Body of pancreas (tissue), 4 donors: ENCODE measurements around the gene PDK3. TPM values are rescaled to one million over a fixed set of nuclear protein-coding genes. Genes with fewer than 3 reads are reported as not detected.

ENCODE experiments used
- ATAC-seq: fragments of 150-250 bp; one replicate; pipeline ENCODE4 v1.9.1; 2016
- DNase-seq, 4 donors: peaks; one replicate each; pipeline ENCODE4 v3.0.0-alpha.2; 2019
- H3K27ac ChIP-seq, 4 donors: fragments of 200-600 bp; sonication (generic); 1 replicate in 3 of 4; 2 replicates in 1 of 4; pipeline versions ENCODE4 v1.5.1 to v1.6.1; 2016 to 2019; ENCODE audit warnings: mild to moderate bottlenecking in 1 of 4, mixed read lengths in 1 of 4, moderate library complexity in 1 of 4
- H3K27me3 ChIP-seq, 2 donors: fragments of 200-600 bp; sonication (generic); one replicate each; pipeline ENCODE4 v1.6.0; 2016; ENCODE audit warnings: mild to moderate bottlenecking in 1 of 2
- H3K36me3 ChIP-seq, 2 donors: fragments of 200-600 bp; sonication (generic); replicated peaks in 1 of 2; 2 replicates each; pipeline ENCODE4 v1.5.1; 2016; ENCODE audit warnings: low read depth in 2 of 2; ENCODE audit not compliant: insufficient read depth in 1 of 2
- H3K4me1 ChIP-seq: fragments of 200-600 bp; sonication (generic); one replicate; pipeline ENCODE4 v1.6.0; 2016
- H3K4me3 ChIP-seq, 2 donors: fragments of 200-600 bp; sonication (generic); 1 replicate in 1 of 2; 2 replicates in 1 of 2; pipeline ENCODE4 v1.5.1; 2016 to 2019
- H3K9me3 ChIP-seq, 3 donors: fragments of 200-600 bp; sonication (generic); 1 replicate in 2 of 3; 2 replicates in 1 of 3; pipeline ENCODE4 v1.5.1; 2016
- POLR2A ChIP-seq, 3 donors: fragments of 450-650 bp; IDR thresholded peaks; one replicate each; pipeline ENCODE4 v1.6.1; 2016; ENCODE audit warnings: antibody characterized with exemption in 3 of 3, mild to moderate bottlenecking in 2 of 3
- WGBS, 2 donors: methylation state at CpG; one replicate each; pipeline ENCODE4 v1.1.5; 2017; 5-methylcytosine and 5-hydroxymethylcytosine counted together
- intact Hi-C: fragments of 100-400 bp; cut with DNase I; formaldehyde crosslinking; loops from one replicate; pipeline ENCODE4 v1.15.1; 2023
- total RNA-seq, 2 donors: library from RNA; depleted of rRNA; stranded (reverse); fragments of >200 nt; gene quantifications; one replicate each; pipeline ENCODE4 v1.1.0, GENCODE V29; 2016
- TF ChIP-seq, protein P1 (sequence below), 7 experiments: fragments of 450-650 bp in 4 of 7; fragments of 200-600 bp in 3 of 7; sonication (generic) in 3 of 7; IDR thresholded peaks; one replicate each; pipeline ENCODE4 v1.5.1; 2016 to 2019; ENCODE audit warnings: antibody characterized with exemption in 7 of 7

PDK3 gene
- total RNA-seq, 2 donors from 2014 or later = 11.5 to 20.2 TPM

DNA sequence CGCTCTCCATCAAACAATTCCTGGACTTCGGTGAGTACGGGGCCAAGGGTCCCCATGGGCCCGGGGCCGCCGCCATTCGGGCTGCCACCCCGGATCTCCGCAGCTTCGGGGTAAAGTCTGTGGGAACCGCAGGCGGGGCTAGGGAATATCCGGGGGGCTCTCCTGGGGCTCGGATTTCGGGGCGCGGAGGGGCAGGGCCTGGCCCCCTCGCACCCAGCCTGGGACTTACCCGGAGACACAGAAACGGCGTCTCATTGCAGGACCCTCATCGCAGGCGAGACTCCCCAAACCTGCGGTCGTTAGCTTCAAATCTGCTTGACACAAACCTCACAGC is 413 bp downstream of the PDK3 start:
- peak overlapping the region; percentile 27 to 31 for H3K4me3 ChIP-seq
- intact Hi-C loops = no loop called here
- no peaks in the 10 kb centered on the region for H3K27me3 ChIP-seq
- H3K4me1 ChIP-seq = peaks cover 8% of the 10 kb centered on the region
- no peaks in the 10 kb centered on the region for H3K9me3 ChIP-seq
- WGBS, 2 donors = 2 to 9% methylated on average over 4 to 25 of the region's 25 CpGs
- no peak for ATAC-seq
- peak overlapping the region in 3 of 4 donors; percentile 82 to 87 (median 84) for H3K27ac ChIP-seq
- H3K36me3 ChIP-seq = no peaks in the 10 kb centered on the region
- no peak for DNase-seq
- no peak for TF ChIP-seq POLR2A (IDR thresholded peaks at IDR 0.05)
- TF ChIP-seq, protein P1, sequence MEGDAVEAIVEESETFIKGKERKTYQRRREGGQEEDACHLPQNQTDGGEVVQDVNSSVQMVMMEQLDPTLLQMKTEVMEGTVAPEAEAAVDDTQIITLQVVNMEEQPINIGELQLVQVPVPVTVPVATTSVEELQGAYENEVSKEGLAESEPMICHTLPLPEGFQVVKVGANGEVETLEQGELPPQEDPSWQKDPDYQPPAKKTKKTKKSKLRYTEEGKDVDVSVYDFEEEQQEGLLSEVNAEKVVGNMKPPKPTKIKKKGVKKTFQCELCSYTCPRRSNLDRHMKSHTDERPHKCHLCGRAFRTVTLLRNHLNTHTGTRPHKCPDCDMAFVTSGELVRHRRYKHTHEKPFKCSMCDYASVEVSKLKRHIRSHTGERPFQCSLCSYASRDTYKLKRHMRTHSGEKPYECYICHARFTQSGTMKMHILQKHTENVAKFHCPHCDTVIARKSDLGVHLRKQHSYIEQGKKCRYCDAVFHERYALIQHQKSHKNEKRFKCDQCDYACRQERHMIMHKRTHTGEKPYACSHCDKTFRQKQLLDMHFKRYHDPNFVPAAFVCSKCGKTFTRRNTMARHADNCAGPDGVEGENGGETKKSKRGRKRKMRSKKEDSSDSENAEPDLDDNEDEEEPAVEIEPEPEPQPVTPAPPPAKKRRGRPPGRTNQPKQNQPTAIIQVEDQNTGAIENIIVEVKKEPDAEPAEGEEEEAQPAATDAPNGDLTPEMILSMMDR (IDR thresholded peaks at IDR 0.05) = no peak

DNA sequence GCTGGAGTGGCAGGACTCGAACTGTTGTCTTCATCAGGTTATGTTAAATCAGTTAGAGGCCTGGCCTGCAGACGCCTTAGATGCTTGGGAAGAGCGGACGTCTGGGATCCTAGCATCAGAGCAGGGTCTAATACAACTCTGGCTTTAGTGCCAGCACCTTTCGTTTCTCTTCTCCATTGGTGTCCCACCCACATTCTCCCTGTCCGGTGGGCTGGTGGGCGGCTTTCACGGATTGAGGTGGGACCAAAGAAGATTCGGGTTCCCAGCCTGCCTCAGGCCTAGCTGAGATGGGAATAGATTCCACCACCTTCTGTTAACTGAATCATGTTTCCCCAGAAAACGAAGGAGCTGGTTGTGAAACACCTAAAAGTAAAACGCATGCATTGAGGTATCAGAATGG is 939 bp downstream of the PDK3 start:
- Histone ChIP-seq H3K4me3 (peak overlapping the region in 1 of 2 donors; percentile 27), H3K9me3 (no peaks in the 10 kb centered on the region), H3K36me3 (no peaks in the 10 kb centered on the region), H3K27me3 (no peaks in the 10 kb centered on the region), H3K4me1 (peaks cover 8% of the 10 kb centered on the region), H3K27ac (peak overlapping the region in 1 of 4 donors; percentile 87)
- intact Hi-C loops = no loop called here
- ATAC-seq (no peak), DNase-seq (no peak)
- WGBS, 2 donors = 40 to 53% methylated on average over 9 to 11 of the region's 11 CpGs
- TF ChIP-seq POLR2A (IDR thresholded peaks at IDR 0.05) = no peak
- TF ChIP-seq, protein P1 (IDR thresholded peaks at IDR 0.05) = no peak

DNA sequence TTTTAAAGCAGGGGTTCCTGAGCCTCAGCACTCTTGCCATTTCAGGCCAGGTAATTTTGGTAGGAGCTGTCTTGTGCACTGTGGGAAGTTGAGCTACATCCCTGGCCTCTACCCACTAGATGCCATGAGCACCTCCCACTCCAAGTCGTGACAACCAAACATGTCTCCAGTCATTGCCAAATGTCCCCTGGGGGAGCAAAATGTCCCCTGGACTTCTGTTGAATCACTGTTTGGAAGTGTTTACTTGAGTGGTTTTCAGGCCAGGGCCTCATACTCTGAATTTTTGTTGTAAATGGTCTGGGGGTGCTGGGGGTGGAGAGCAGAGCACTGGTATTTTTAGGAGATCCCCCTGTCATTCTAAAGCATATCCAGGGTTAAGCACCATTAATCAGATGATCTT is 3.2 kb downstream of the PDK3 start:
- H3K36me3 ChIP-seq = no peaks in the 10 kb centered on the region
- intact Hi-C loops = no loop called here
- H3K4me3 ChIP-seq = no peak overlapping the region
- peaks cover 8% of the 10 kb centered on the region for H3K4me1 ChIP-seq
- TF ChIP-seq, protein P1 (IDR thresholded peaks at IDR 0.05) = no peak
- TF ChIP-seq POLR2A (IDR thresholded peaks at IDR 0.05) = no peak
- H3K27ac ChIP-seq = peak overlapping the region in 1 of 4 donors; percentile 8
- H3K9me3 ChIP-seq = no peaks in the 10 kb centered on the region
- WGBS, 2 donors = 0 to 25% methylated on average over 1 of the region's 1 CpG
- ATAC-seq = no peak
- H3K27me3 ChIP-seq = no peaks in the 10 kb centered on the region
- no peak for DNase-seq

DNA sequence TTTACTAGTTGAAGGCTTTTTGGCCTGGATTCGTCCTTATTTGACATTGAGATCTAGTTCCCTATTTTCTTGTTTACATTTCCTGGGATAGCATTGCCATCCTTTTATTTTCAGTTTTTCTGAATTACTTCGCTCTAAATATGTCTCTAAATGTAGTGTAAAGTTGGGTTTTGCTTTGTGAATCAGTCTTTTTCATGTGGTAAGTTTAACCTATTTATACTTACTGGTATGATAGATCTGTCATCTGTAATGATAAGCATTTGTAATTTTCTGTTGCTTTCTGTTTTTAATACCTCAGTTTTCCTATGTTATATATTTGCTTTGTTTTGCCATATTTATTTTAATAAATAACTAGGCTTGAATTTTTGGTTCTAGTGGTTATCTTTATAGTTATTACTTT is 6.7 kb downstream of the PDK3 start:
- no peaks in the 10 kb centered on the region for H3K27me3 ChIP-seq
- TF ChIP-seq, protein P1 (IDR thresholded peaks at IDR 0.05) = no peak
- no peak for TF ChIP-seq POLR2A (IDR thresholded peaks at IDR 0.05)
- no peak overlapping the region for H3K4me3 ChIP-seq
- no peak for DNase-seq
- no peak overlapping the region for H3K27ac ChIP-seq
- ATAC-seq = no peak
- 41 to 45% methylated on average over 2 of the region's 2 CpGs for WGBS, 2 donors
- intact Hi-C loops = no loop called here
- H3K36me3 ChIP-seq = no peaks in the 10 kb centered on the region
- H3K4me1 ChIP-seq = peaks cover 2% of the 10 kb centered on the region
- no peaks in the 10 kb centered on the region for H3K9me3 ChIP-seq

DNA sequence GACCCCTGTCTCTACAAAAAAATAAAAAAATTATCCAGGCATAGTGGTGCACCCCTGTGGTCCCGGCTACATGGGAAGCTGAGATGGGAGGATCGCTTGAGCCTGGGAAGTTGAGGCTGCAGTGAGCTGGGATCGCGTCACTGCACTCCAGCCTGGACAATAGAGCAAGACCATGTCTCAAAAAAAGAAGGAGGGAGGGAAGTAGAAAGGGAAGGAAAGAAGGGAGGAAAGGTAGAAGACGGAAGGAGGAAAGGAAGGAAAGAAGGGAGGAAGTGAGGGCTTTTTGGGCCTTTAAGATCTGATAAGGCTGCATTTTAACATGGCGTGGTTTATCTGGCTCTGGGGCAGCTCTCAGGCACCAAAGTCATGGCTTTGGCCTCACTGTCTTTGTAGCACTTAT is 10.4 kb downstream of the PDK3 start:
- Histone ChIP-seq H3K4me1 (peaks cover 11% of the 10 kb centered on the region), H3K9me3 (no peaks in the 10 kb centered on the region), H3K4me3 (no peak overlapping the region), H3K27me3 (no peaks in the 10 kb centered on the region), H3K36me3 (no peaks in the 10 kb centered on the region), H3K27ac (no peak overlapping the region)
- no peak for ATAC-seq
- no peak for DNase-seq
- intact Hi-C loops = no loop called here
- WGBS, 2 donors = 83 to 87% methylated on average over 3 to 6 of the region's 6 CpGs
- no peak for TF ChIP-seq POLR2A (IDR thresholded peaks at IDR 0.05)
- TF ChIP-seq, protein P1 (IDR thresholded peaks at IDR 0.05) = no peak
